Skeletal muscle satellite cell (primary cell): ENCODE results near the gene P4HB.

Experiments
- H3K27me3 ChIP-seq: 2 replicates; pipeline ENCODE4 v1.7.0; 2013; ENCODE audit warnings: low read length; ENCODE audit not compliant: control insufficient read depth, insufficient read depth
- H3K36me3 ChIP-seq: 2 replicates; pipeline ENCODE4 v1.7.0; 2013; ENCODE audit warnings: mild to moderate bottlenecking, control low read depth, low read length; ENCODE audit not compliant: insufficient read depth
- H3K4me1 ChIP-seq: 2 replicates; pipeline ENCODE4 v1.7.0; 2013; ENCODE audit warnings: low read length; ENCODE audit not compliant: control insufficient read depth, insufficient read depth
- H3K4me2 ChIP-seq: 2 replicates; pipeline ENCODE4 v1.7.0; 2013; ENCODE audit warnings: mild to moderate bottlenecking, low read length
- H3K4me3 ChIP-seq: 2 replicates; pipeline ENCODE4 v1.7.0; 2013; ENCODE audit warnings: low read length
- H3K9ac ChIP-seq: 2 replicates; pipeline ENCODE4 v1.7.0; 2013; ENCODE audit warnings: mild to moderate bottlenecking, low read depth, low read length, moderate library complexity
- H3K9me3 ChIP-seq: replicated peaks from 2 replicates; pipeline ENCODE4 v1.7.0; 2013; ENCODE audit warnings: mild to moderate bottlenecking, control low read depth, low read length

The P4HB gene

DNA sequence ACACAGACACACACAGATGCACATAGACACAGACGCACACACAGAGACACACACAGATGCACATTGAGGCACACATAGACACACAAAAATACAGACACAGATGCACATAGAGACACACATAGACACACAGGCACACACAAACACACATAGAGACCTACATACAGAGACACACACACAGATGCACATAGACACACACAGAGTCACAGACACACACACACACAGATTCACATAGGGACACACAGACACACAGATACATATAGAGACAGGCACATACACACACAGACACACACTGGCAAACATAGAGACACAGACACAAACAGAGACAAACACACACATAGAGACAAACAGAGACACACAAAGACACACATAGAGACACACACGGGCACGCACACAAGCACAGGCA lies 66.3 kb downstream of the P4HB start:
- H3K4me1 ChIP-seq: no peaks in the 10 kb centered on the region
- H3K4me2 ChIP-seq: no peak overlapping the region
- H3K9me3 ChIP-seq: no peaks in the 10 kb centered on the region
- peaks cover 8% of the 10 kb centered on the region for H3K27me3 ChIP-seq
- no peak overlapping the region for H3K9ac ChIP-seq
- H3K36me3 ChIP-seq: no peaks in the 10 kb centered on the region
- H3K4me3 ChIP-seq: no peak overlapping the region
